GM23338 (cell line): ENCODE results near the gene ACYP2. TPM values are rescaled to one million over a fixed set of nuclear protein-coding genes. Genes with fewer than 3 reads are reported as not detected.
A peak's percentile ranks its signal among the peaks of the same experiment; 100 is the strongest.

Experiments used
- ATAC-seq: fragments of 200-7000 bp; cut with Tn5 transposase; 3 replicates; pipeline ENCODE4 v1.9.1; 2020
- DNase-seq: peaks from one replicate; pipeline ENCODE4 v3.0.0-alpha.2; 2015; ENCODE audit warnings: low spot score
- H2AFZ ChIP-seq: fragments of 200-600 bp; sonication (generic); 2 replicates; pipeline ENCODE4 v1.8.0; 2016; ENCODE audit warnings: antibody characterized with exemption, mild to moderate bottlenecking, moderate library complexity
- H3F3A ChIP-seq: fragments of 200-600 bp; sonication (generic); replicated peaks from 2 replicates; pipeline ENCODE4 v1.8.0; 2017; ENCODE audit warnings: antibody characterized with exemption, mixed run types, low read depth
- H3K27ac ChIP-seq: fragments of 200-600 bp; sonication (generic); 2 replicates; pipeline ENCODE4 v1.6.1; 2016; ENCODE audit warnings: low read depth
- H3K27me3 ChIP-seq: fragments of 200-600 bp; sonication (generic); 2 replicates; pipeline ENCODE4 v1.8.0; 2016; ENCODE audit warnings: mild to moderate bottlenecking, mixed run types, moderate library complexity; ENCODE audit not compliant: insufficient read depth
- H3K36me3 ChIP-seq: fragments of 200-600 bp; sonication (generic); 2 replicates; pipeline ENCODE4 v1.8.0; 2016; ENCODE audit warnings: mild to moderate bottlenecking; ENCODE audit not compliant: insufficient read depth
- H3K4me1 ChIP-seq: fragments of 200-600 bp; sonication (generic); 2 replicates; pipeline ENCODE4 v1.8.0; 2016; ENCODE audit warnings: mild to moderate bottlenecking, moderate library complexity; ENCODE audit not compliant: insufficient read depth
- H3K4me2 ChIP-seq: fragments of 200-600 bp; sonication (generic); 2 replicates; pipeline ENCODE4 v1.7.1; 2017; ENCODE audit warnings: mixed run types
- H3K4me3 ChIP-seq: fragments of 200-600 bp; sonication (generic); 2 replicates; pipeline ENCODE4 v1.6.1; 2016; ENCODE audit warnings: mixed run types
- H3K79me2 ChIP-seq: fragments of 200-600 bp; sonication (generic); replicated peaks from 2 replicates; pipeline ENCODE4 v1.8.0; 2017; ENCODE audit warnings: mild to moderate bottlenecking; ENCODE audit not compliant: insufficient read depth
- H3K9me2 ChIP-seq: fragments of 200-600 bp; sonication (generic); 2 replicates; pipeline ENCODE4 v1.8.0; 2017; ENCODE audit not compliant: insufficient read depth
- H4K20me1 ChIP-seq: fragments of 200-600 bp; sonication (generic); replicated peaks from 2 replicates; pipeline ENCODE4 v1.8.0; 2017; ENCODE audit warnings: mild to moderate bottlenecking; ENCODE audit not compliant: insufficient read depth
- H3K27ac Mint-ChIP-seq: 2 replicates; pipeline ENCODE4 v1.8.0; 2020; ENCODE audit warnings: inconsistent platforms, mild to moderate bottlenecking, moderate library complexity, mixed read lengths
- H3K27me3 Mint-ChIP-seq: 3 replicates; pipeline ENCODE4 v1.8.0; 2022; ENCODE audit warnings: low read depth, mild to moderate bottlenecking, moderate library complexity, mixed read lengths, inconsistent platforms; ENCODE audit not compliant: insufficient read depth, poor library complexity
- H3K36me3 Mint-ChIP-seq: 3 replicates; pipeline ENCODE4 v1.8.0; 2021; ENCODE audit warnings: low read depth, mild to moderate bottlenecking, inconsistent platforms, moderate library complexity, mixed read lengths
- H3K4me1 Mint-ChIP-seq: 3 replicates; pipeline ENCODE4 v1.8.0; 2020; ENCODE audit warnings: mild to moderate bottlenecking, inconsistent platforms, mixed read lengths
- H3K4me3 Mint-ChIP-seq: 3 replicates; pipeline ENCODE4 v1.8.0; 2021; ENCODE audit warnings: moderate library complexity, mild to moderate bottlenecking, inconsistent platforms, mixed read lengths
- H3K9me3 Mint-ChIP-seq: 3 replicates; pipeline ENCODE4 v1.8.0; 2020; ENCODE audit warnings: moderate library complexity, mild to moderate bottlenecking, inconsistent platforms, mixed read lengths
- JUNB ChIP-seq: IDR thresholded peaks from one replicate; pipeline ENCODE4 v1.6.1; 2016; ENCODE audit warnings: antibody characterized with exemption; ENCODE audit not compliant: unreplicated experiment
- POLR2AphosphoS5 ChIP-seq: IDR thresholded peaks from 2 replicates; pipeline ENCODE4 v1.6.1; 2016; ENCODE audit warnings: antibody characterized with exemption, low read depth
- ZNF331 ChIP-seq: fragments of 250-450 bp; sonication (Bioruptor Pico); IDR thresholded peaks from 2 replicates; pipeline ENCODE4 v1.5.0; 2020; ENCODE audit warnings: low read depth, mild to moderate bottlenecking, moderate library complexity
- polyA plus RNA-seq: library from polyadenylated mRNA; unstranded; fragments of >200 nt; fragmentation: Nextera tagmentation; extraction: Ambion mirVana; gene quantifications from 2 replicates; pipeline ENCODE4 v1.2.1, GENCODE V29; 2016
- total RNA-seq: library from RNA; depleted of rRNA; stranded (reverse); fragments of >200 nt; shearing (Covaris generic); gene quantifications from 2 replicates; pipeline ENCODE4 v1.2.3, GENCODE V29; 2014
- TF ChIP-seq, protein P1 (sequence below), 2 experiments: fragments of 200-600 bp in 1 of 2; sonication (generic) in 1 of 2; conservative IDR thresholded peaks; 2 replicates each; pipeline versions ENCODE4 v1.5.1 to v1.6.1; 2016 to 2017; ENCODE audit warnings: antibody characterized with exemption in 2 of 2, low read depth in 2 of 2, mild to moderate bottlenecking in 2 of 2, moderate library complexity in 1 of 2
- TF ChIP-seq, protein P2 (sequence below): IDR thresholded peaks from one replicate; pipeline ENCODE4 v1.6.1; 2018; ENCODE audit warnings: antibody characterized with exemption; ENCODE audit not compliant: unreplicated experiment
- TF ChIP-seq, protein P3 (sequence below): fragments of 250-450 bp; sonication (Bioruptor Pico); IDR thresholded peaks from 2 replicates; pipeline ENCODE4 v1.5.0; 2020; ENCODE audit warnings: mild to moderate bottlenecking, moderate library complexity

ACYP2 gene
- total and polyA plus RNA-seq, 2 experiments from 2014 or later, result 2.3 to 15.5 TPM

DNA sequence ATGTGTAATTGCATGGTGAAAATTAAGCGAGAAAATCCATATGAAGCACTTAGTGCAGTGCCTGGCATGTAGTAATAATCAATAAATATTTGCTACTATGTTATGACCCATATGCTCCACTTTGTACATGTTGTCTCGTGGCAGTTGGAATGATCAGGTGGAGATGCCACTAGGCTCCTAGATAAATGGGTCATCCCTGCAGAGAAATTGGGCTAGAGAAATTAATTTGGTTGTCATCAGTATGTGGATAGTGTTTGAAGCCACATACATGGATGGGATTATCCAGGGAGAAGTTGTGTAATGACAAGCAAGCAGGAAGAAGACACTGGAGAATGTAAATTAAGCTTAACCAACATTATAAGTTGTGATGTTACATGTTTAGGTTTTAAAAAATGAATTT is 33.0 kb downstream of the ACYP2 start:
- H3K4me3 Mint-ChIP-seq, result no peak overlapping the region
- no peaks in the 10 kb centered on the region for H3K4me1 ChIP-seq
- H3K9me2 ChIP-seq, result no peaks in the 10 kb centered on the region
- H3K36me3 ChIP-seq, result no peaks in the 10 kb centered on the region
- H3K4me1 Mint-ChIP-seq, result no peaks in the 10 kb centered on the region
- no peak for DNase-seq
- H3K4me3 ChIP-seq, result no peak overlapping the region
- H3K27me3 Mint-ChIP-seq, result no peaks in the 10 kb centered on the region
- no peaks in the 10 kb centered on the region for H3K9me3 Mint-ChIP-seq
- no peak overlapping the region for H2AFZ ChIP-seq
- H3K36me3 Mint-ChIP-seq, result no peaks in the 10 kb centered on the region
- no peaks in the 10 kb centered on the region for H3K79me2 ChIP-seq
- TF ChIP-seq, protein P1, sequence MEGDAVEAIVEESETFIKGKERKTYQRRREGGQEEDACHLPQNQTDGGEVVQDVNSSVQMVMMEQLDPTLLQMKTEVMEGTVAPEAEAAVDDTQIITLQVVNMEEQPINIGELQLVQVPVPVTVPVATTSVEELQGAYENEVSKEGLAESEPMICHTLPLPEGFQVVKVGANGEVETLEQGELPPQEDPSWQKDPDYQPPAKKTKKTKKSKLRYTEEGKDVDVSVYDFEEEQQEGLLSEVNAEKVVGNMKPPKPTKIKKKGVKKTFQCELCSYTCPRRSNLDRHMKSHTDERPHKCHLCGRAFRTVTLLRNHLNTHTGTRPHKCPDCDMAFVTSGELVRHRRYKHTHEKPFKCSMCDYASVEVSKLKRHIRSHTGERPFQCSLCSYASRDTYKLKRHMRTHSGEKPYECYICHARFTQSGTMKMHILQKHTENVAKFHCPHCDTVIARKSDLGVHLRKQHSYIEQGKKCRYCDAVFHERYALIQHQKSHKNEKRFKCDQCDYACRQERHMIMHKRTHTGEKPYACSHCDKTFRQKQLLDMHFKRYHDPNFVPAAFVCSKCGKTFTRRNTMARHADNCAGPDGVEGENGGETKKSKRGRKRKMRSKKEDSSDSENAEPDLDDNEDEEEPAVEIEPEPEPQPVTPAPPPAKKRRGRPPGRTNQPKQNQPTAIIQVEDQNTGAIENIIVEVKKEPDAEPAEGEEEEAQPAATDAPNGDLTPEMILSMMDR (conservative IDR thresholded peaks at IDR 0.05; ENCODE audit: low read depth in 2 of 2), result no peak
- TF ChIP-seq, protein P2, sequence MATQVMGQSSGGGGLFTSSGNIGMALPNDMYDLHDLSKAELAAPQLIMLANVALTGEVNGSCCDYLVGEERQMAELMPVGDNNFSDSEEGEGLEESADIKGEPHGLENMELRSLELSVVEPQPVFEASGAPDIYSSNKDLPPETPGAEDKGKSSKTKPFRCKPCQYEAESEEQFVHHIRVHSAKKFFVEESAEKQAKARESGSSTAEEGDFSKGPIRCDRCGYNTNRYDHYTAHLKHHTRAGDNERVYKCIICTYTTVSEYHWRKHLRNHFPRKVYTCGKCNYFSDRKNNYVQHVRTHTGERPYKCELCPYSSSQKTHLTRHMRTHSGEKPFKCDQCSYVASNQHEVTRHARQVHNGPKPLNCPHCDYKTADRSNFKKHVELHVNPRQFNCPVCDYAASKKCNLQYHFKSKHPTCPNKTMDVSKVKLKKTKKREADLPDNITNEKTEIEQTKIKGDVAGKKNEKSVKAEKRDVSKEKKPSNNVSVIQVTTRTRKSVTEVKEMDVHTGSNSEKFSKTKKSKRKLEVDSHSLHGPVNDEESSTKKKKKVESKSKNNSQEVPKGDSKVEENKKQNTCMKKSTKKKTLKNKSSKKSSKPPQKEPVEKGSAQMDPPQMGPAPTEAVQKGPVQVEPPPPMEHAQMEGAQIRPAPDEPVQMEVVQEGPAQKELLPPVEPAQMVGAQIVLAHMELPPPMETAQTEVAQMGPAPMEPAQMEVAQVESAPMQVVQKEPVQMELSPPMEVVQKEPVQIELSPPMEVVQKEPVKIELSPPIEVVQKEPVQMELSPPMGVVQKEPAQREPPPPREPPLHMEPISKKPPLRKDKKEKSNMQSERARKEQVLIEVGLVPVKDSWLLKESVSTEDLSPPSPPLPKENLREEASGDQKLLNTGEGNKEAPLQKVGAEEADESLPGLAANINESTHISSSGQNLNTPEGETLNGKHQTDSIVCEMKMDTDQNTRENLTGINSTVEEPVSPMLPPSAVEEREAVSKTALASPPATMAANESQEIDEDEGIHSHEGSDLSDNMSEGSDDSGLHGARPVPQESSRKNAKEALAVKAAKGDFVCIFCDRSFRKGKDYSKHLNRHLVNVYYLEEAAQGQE, result no peak
- TF ChIP-seq POLR2AphosphoS5 (no peak), JUNB (no peak)
- ATAC-seq, result no peak
- no peak overlapping the region for H3K4me2 ChIP-seq
- no peaks in the 10 kb centered on the region for H3F3A ChIP-seq
- H4K20me1 ChIP-seq, result no peaks in the 10 kb centered on the region
- H3K27ac Mint-ChIP-seq, result no peak overlapping the region
- no peak overlapping the region for H3K27ac ChIP-seq
- H3K27me3 ChIP-seq, result no peaks in the 10 kb centered on the region

DNA sequence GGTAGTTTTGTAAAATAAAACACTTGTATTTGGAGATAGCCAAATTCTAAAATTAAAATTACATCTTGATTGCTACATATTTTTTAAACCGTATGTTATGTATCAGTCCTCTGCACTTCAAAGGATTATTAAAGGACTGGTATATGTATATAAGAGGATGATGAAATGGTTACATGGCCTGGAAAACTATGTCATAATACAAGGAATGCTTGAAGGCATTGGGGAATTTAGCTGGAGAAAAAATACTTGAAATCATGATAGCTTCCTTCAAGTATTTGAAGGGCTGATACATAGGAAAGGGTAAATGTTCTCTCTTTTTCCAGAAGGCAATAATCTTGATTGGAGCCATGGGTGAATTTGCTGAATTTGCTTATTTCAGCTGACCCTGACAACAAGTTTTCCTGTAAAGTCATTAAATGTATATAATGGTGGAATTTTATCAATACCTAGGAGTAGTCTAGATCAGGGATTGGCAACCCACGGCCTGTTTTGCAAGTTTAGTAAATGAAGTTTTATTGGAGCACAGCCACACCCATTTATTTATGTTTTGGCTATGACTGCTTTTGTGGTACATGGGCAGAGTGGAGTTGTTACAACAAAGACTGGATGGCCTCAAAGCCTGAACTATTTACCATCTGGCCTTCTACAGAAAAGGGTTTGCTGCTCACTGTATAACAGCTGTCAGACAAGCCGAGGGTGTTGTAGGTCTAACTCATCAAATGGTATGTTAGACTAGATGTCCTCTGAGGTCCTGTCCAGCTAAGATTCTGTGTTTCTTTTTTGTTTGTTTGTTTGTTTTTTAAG is 34.4 kb downstream of the ACYP2 start:
- H3K4me2 ChIP-seq, result no peak overlapping the region
- H3K27ac ChIP-seq, result no peak overlapping the region
- H3K9me3 Mint-ChIP-seq, result peaks cover 4% of the 10 kb centered on the region; the same call in 1 of the 3 replicates
- H2AFZ ChIP-seq, result peak overlapping the region; percentile 18; the same call in 1 of the 2 replicates
- no peaks in the 10 kb centered on the region for H3K27me3 ChIP-seq
- H3K9me2 ChIP-seq, result no peaks in the 10 kb centered on the region
- H3K4me1 ChIP-seq, result no peaks in the 10 kb centered on the region
- H3K79me2 ChIP-seq, result no peaks in the 10 kb centered on the region
- no peaks in the 10 kb centered on the region for H3K27me3 Mint-ChIP-seq
- no peaks in the 10 kb centered on the region for H3K4me1 Mint-ChIP-seq
- H3K27ac Mint-ChIP-seq, result no peak overlapping the region
- no peaks in the 10 kb centered on the region for H3F3A ChIP-seq
- ATAC-seq (no peak), DNase-seq (no peak)
- no peaks in the 10 kb centered on the region for H3K36me3 ChIP-seq
- no peaks in the 10 kb centered on the region for H4K20me1 ChIP-seq
- H3K4me3 ChIP-seq, result no peak overlapping the region
- H3K36me3 Mint-ChIP-seq, result peaks cover 3% of the 10 kb centered on the region; the same call in 1 of the 3 replicates
- no peak overlapping the region for H3K4me3 Mint-ChIP-seq
- TF ChIP-seq, protein P3, sequence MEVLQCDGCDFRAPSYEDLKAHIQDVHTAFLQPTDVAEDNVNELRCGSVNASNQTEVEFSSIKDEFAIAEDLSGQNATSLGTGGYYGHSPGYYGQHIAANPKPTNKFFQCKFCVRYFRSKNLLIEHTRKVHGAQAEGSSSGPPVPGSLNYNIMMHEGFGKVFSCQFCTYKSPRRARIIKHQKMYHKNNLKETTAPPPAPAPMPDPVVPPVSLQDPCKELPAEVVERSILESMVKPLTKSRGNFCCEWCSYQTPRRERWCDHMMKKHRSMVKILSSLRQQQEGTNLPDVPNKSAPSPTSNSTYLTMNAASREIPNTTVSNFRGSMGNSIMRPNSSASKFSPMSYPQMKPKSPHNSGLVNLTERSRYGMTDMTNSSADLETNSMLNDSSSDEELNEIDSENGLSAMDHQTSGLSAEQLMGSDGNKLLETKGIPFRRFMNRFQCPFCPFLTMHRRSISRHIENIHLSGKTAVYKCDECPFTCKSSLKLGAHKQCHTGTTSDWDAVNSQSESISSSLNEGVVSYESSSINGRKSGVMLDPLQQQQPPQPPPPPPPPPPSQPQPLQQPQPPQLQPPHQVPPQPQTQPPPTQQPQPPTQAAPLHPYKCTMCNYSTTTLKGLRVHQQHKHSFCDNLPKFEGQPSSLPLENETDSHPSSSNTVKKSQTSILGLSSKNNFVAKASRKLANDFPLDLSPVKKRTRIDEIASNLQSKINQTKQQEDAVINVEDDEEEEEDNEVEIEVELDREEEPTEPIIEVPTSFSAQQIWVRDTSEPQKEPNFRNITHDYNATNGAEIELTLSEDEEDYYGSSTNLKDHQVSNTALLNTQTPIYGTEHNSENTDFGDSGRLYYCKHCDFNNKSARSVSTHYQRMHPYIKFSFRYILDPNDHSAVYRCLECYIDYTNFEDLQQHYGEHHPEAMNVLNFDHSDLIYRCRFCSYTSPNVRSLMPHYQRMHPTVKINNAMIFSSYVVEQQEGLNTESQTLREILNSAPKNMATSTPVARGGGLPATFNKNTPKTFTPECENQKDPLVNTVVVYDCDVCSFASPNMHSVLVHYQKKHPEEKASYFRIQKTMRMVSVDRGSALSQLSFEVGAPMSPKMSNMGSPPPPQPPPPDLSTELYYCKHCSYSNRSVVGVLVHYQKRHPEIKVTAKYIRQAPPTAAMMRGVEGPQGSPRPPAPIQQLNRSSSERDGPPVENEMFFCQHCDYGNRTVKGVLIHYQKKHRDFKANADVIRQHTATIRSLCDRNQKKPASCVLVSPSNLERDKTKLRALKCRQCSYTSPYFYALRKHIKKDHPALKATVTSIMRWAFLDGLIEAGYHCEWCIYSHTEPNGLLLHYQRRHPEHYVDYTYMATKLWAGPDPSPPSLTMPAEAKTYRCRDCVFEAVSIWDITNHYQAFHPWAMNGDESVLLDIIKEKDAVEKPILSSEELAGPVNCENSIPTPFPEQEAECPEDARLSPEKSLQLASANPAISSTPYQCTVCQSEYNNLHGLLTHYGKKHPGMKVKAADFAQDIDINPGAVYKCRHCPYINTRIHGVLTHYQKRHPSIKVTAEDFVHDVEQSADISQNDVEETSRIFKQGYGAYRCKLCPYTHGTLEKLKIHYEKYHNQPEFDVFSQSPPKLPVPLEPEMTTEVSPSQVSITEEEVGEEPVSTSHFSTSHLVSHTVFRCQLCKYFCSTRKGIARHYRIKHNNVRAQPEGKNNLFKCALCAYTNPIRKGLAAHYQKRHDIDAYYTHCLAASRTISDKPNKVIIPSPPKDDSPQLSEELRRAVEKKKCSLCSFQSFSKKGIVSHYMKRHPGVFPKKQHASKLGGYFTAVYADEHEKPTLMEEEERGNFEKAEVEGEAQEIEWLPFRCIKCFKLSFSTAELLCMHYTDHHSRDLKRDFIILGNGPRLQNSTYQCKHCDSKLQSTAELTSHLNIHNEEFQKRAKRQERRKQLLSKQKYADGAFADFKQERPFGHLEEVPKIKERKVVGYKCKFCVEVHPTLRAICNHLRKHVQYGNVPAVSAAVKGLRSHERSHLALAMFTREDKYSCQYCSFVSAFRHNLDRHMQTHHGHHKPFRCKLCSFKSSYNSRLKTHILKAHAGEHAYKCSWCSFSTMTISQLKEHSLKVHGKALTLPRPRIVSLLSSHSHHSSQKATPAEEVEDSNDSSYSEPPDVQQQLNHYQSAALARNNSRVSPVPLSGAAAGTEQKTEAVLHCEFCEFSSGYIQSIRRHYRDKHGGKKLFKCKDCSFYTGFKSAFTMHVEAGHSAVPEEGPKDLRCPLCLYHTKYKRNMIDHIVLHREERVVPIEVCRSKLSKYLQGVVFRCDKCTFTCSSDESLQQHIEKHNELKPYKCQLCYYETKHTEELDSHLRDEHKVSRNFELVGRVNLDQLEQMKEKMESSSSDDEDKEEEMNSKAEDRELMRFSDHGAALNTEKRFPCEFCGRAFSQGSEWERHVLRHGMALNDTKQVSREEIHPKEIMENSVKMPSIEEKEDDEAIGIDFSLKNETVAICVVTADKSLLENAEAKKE (CRISPR knock-in tag), result no peak
- no peak for TF ChIP-seq ZNF331 (CRISPR knock-in tag)
